ENCODE results near the gene KMT5C. TPM values are rescaled to one million over a fixed set of nuclear protein-coding genes. Genes with fewer than 3 reads are reported as not detected.

The KMT5C gene
- total RNA-seq, 1 experiment from 2014 or later = 63.1 TPM

GRCh38 chr19:55304279-55304978 lies 35.2 kb upstream of the KMT5C start:
- no peak overlapping the region for H3K4me3 Mint-ChIP-seq
- no peaks in the 10 kb centered on the region for H3K27me3 Mint-ChIP-seq (ENCODE audit: low read depth)
- peak; percentile 81 for DNase-seq (ENCODE audit: low spot score)
- ChIA-PET POLR2A (interaction anchor here (0.6 kb wide), 1 partner anchor 841 kb away, joined by 6 read pairs; the partner anchor contains the start of gene LENG9), CTCF (interaction anchor here (1.4 kb wide), 1 partner anchor 35 kb away, joined by 3 read pairs; the partner anchor contains the start of gene KMT5C)
- H3K36me3 Mint-ChIP-seq = peaks cover 43% of the 10 kb centered on the region
- H3K27ac Mint-ChIP-seq = peak overlapping the region; percentile 65
- peaks cover 18% of the 10 kb centered on the region for H3K4me1 Mint-ChIP-seq
- TF ChIP-seq FOXJ3 (CRISPR knock-in tag; IDR thresholded peaks at IDR 0.05; ENCODE audit: borderline replicate concordance) (no peak), ATF3 (CRISPR knock-in tag; conservative IDR thresholded peaks at IDR 0.05) (no peak), ELF4 (CRISPR knock-in tag; IDR thresholded peaks at IDR 0.05; ENCODE audit: low read depth) (no peak), ZNF416 (CRISPR knock-in tag; IDR thresholded peaks at IDR 0.05) (no peak), USF1 (CRISPR knock-in tag; IDR thresholded peaks at IDR 0.05) (no peak), FOXP1 (CRISPR knock-in tag; IDR thresholded peaks at IDR 0.05; ENCODE audit: borderline replicate concordance) (no peak), ZNF121 (CRISPR knock-in tag; IDR thresholded peaks at IDR 0.05) (no peak), CTCF (IDR thresholded peaks at IDR 0.05) (no peak), ZNF512 (CRISPR knock-in tag; IDR thresholded peaks at IDR 0.05; ENCODE audit: borderline replicate concordance) (no peak), ZNF396 (CRISPR knock-in tag; IDR thresholded peaks at IDR 0.05; ENCODE audit: borderline replicate concordance) (no peak), PRRX2 (CRISPR knock-in tag; IDR thresholded peaks at IDR 0.05) (no peak), RELA (CRISPR knock-in tag; IDR thresholded peaks at IDR 0.05; ENCODE audit: borderline replicate concordance) (no peak), PREB (CRISPR knock-in tag; IDR thresholded peaks at IDR 0.05; ENCODE audit: borderline replicate concordance) (no peak), HMGXB4 (CRISPR knock-in tag; IDR thresholded peaks at IDR 0.05) (no peak), IRF2 (CRISPR knock-in tag; IDR thresholded peaks at IDR 0.05; ENCODE audit: borderline replicate concordance, low read depth) (no peak), NFYB (CRISPR knock-in tag; conservative IDR thresholded peaks at IDR 0.05; ENCODE audit: low read depth) (no peak), OVOL2 (CRISPR knock-in tag; IDR thresholded peaks at IDR 0.05; ENCODE audit: borderline replicate concordance) (no peak)
- H3K9me3 Mint-ChIP-seq = no peaks in the 10 kb centered on the region
- ATAC-seq = peak; percentile 66

- ChIA-PET CTCF (interaction anchor here (1.4 kb wide), 1 partner anchor 34 kb away, joined by 3 read pairs; the partner anchor contains the start of gene KMT5C), POLR2A (interaction anchor here (0.6 kb wide), 1 partner anchor 841 kb away, joined by 6 read pairs; the partner anchor contains the start of gene LENG9)
- H3K27ac Mint-ChIP-seq = peak overlapping the region; percentile 65
- no peaks in the 10 kb centered on the region for H3K27me3 Mint-ChIP-seq (ENCODE audit: low read depth)
- peak; percentile 71 for DNase-seq (ENCODE audit: low spot score)
- H3K4me1 Mint-ChIP-seq = peaks cover 18% of the 10 kb centered on the region
- no peak overlapping the region for H3K4me3 Mint-ChIP-seq
- TF ChIP-seq RORB (CRISPR knock-in tag; IDR thresholded peaks at IDR 0.05) (no peak), IRF1 (CRISPR knock-in tag; IDR thresholded peaks at IDR 0.05) (no peak), FOXK1 (CRISPR knock-in tag; IDR thresholded peaks at IDR 0.05) (0 out of 2 replicates have a peak, but pooled peaks have one; percentile 18)
- H3K9me3 Mint-ChIP-seq = no peaks in the 10 kb centered on the region
- H3K36me3 Mint-ChIP-seq = peaks cover 42% of the 10 kb centered on the region
- ATAC-seq = peak; percentile 64
These were observed 34.7 kb upstream of the KMT5C start for GRCh38 chr19:55304980-55305379.
